Bronchial epithelial cell (primary cell): ENCODE results near the gene USP5. TPM values are rescaled to one million over a fixed set of nuclear protein-coding genes. Genes with fewer than 3 reads are reported as not detected.

Experiments used
- DNase-seq: peaks from one replicate; pipeline ENCODE4 v3.0.0-alpha.2; 2010; ENCODE audit warnings: low read depth
- FAIRE-seq: peaks from 2 replicates; lab custom pipeline; 2011; peaks lifted over from hg19 to GRCh38; lab: Jason Lieb, UNC
- H3K27me3 ChIP-seq: 2 replicates; pipeline ENCODE4 v1.5.1; 2011; ENCODE audit warnings: low read length; ENCODE audit not compliant: control insufficient read depth, insufficient read depth
- H3K36me3 ChIP-seq: 2 replicates; pipeline ENCODE4 v1.5.1; 2011; ENCODE audit warnings: low read length; ENCODE audit not compliant: control insufficient read depth, insufficient read depth
- H3K4me3 ChIP-seq: 2 replicates; pipeline ENCODE4 v1.5.1; 2011; ENCODE audit warnings: mild to moderate bottlenecking, low read depth, low read length, control low read depth
- CTCF ChIP-seq: IDR thresholded peaks from 2 replicates; pipeline ENCODE4 v1.5.1; 2011; ENCODE audit warnings: mild to moderate bottlenecking, moderate library complexity, low read length, control low read depth, inconsistent platforms; ENCODE audit not compliant: insufficient read depth, severe bottlenecking
- total RNA-seq: library from RNA; depleted of rRNA; stranded (reverse); fragments of >200 nt; gene quantifications from 2 replicates; pipeline ENCODE4 v1.2.1, GENCODE V29; 2014

Gene USP5
- total RNA-seq, result 45.0 and 46.9 TPM in 2 replicates

- H3K36me3 ChIP-seq, result peaks cover 8% of the 10 kb centered on the region
- H3K27me3 ChIP-seq, result no peaks in the 10 kb centered on the region
- DNase-seq, result peak; percentile 98
- no peak for FAIRE-seq
- peak within 1 kb of the TSS; percentile 79 for H3K4me3 ChIP-seq
- no peak for TF ChIP-seq CTCF
These were observed at the start of gene USP5 for GRCh38 chr12:6851921-6852650. Gene USP5, plus strand, starts transcription at chr12:6852150. Its CDS starts 30 bp downstream, at chr12:6852180.

GRCh38 chr12:6807170-6807569, 44.8 kb upstream of the USP5 start:
- no peak overlapping the region for H3K4me3 ChIP-seq

GRCh38 chr12:6809056-6809455, 42.9 kb upstream of the USP5 start:
- no peak overlapping the region for H3K4me3 ChIP-seq
- no peaks in the 10 kb centered on the region for H3K36me3 ChIP-seq
- no peaks in the 10 kb centered on the region for H3K27me3 ChIP-seq
- no peak for DNase-seq
- no peak for FAIRE-seq
- TF ChIP-seq CTCF, result no peak

More at GRCh38 chr12:6807170-6807569, 44.8 kb upstream of the USP5 start:
- H3K27me3 ChIP-seq, result no peaks in the 10 kb centered on the region
- no peaks in the 10 kb centered on the region for H3K36me3 ChIP-seq
- TF ChIP-seq CTCF, result no peak
- DNase-seq, result peak; percentile 24
- no peak for FAIRE-seq

GRCh38 chr12:6810758-6811157, 41.2 kb upstream of the USP5 start:
- no peaks in the 10 kb centered on the region for H3K27me3 ChIP-seq
- DNase-seq, result no peak
- TF ChIP-seq CTCF, result no peak
- no peak for FAIRE-seq
- H3K36me3 ChIP-seq, result no peaks in the 10 kb centered on the region
- H3K4me3 ChIP-seq, result no peak overlapping the region

- H3K36me3 ChIP-seq, result no peaks in the 10 kb centered on the region
- FAIRE-seq, result no peak
- DNase-seq, result no peak
- TF ChIP-seq CTCF, result no peak
- H3K27me3 ChIP-seq, result no peaks in the 10 kb centered on the region
- H3K4me3 ChIP-seq, result no peak overlapping the region
These were observed 38.6 kb upstream of the USP5 start for GRCh38 chr12:6813363-6813762.
